Measurements from ENCODE around the gene LYZL1. TPM values are rescaled to one million over a fixed set of nuclear protein-coding genes. Genes with fewer than 3 reads are reported as not detected.
"Not testable (repeated sequence)": the region's sequence is repeated elsewhere in the genome, so short reads cannot be mapped to it uniquely, and the experiment has no call there.

The LYZL1 gene
- total RNA-seq, 2 donors from 2014 or later: not detected

DNA sequence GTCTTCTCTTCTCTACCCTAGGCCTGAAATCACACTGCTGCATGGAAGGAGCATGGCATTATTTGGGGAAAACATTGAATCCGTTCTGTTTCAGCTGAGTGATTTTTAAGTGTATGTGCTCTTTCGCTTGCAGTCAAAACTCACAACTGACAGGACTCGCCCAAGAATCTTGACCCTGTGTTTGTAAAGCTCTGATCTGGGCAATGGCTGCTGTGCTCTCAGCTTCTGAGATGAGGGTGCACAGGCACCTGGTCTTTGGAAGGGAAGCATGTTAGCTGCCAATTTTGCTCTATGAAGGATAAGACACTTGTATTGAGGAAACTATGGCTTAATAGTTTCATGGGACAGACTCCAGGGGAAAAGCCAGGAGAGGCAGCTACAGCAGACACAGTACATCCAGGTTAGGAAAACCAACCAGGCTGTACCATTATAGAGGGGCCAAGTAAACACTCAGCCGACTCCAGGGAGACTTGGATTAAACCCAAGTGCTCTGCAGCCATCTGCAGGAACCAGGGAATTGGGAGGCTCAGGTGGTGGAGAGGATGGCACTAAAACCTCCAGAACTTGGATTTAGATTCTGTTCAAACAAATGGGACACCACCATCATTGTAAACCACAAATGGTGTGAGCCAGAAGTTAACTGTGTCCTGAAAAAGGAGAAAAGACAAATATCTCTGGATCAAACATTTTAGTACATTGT is 43.3 kb downstream of the LYZL1 start:
- H3K4me1 Mint-ChIP-seq: no peaks in the 10 kb centered on the region
- H3K27me3 Mint-ChIP-seq: peaks cover 47% of the 10 kb centered on the region
- no peak for ATAC-seq
- DNase-seq: no peak
- H3K36me3 Mint-ChIP-seq (ENCODE audit: low read depth): no peaks in the 10 kb centered on the region
- no peak overlapping the region for H3K4me3 Mint-ChIP-seq
- H3K27ac Mint-ChIP-seq: no peak overlapping the region
- H3K9me3 ChIP-seq (ENCODE audit: control insufficient read depth, low read length, poor library complexity, severe bottlenecking): no peaks in the 10 kb centered on the region

DNA sequence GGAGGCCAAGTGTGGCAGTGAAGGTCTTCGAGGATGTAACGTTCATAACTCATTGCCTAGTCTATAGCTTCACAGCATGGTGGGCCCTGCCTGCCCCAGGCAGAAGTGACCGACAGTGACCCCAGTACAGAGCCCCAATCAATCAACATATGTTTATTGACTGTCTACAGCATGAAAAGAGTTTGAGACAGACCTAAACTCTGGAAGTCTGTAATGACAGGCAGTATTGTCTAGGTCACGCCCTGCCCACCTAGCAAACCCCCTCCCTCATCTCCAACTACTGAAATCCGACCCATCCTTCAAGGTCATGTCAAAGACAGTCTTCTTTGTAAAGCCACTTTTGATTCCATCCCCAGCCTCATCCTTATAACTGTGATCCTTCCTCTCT is 43.9 kb downstream of the LYZL1 start:
- ATAC-seq (no peak), DNase-seq (no peak)
- Mint-ChIP-seq H3K27ac (no peak overlapping the region), H3K36me3 (ENCODE audit: low read depth) (no peaks in the 10 kb centered on the region), H3K4me1 (no peaks in the 10 kb centered on the region), H3K4me3 (no peak overlapping the region), H3K27me3 (peaks cover 41% of the 10 kb centered on the region)
- H3K9me3 ChIP-seq (ENCODE audit: control insufficient read depth, low read length, poor library complexity, severe bottlenecking): no peaks in the 10 kb centered on the region

DNA sequence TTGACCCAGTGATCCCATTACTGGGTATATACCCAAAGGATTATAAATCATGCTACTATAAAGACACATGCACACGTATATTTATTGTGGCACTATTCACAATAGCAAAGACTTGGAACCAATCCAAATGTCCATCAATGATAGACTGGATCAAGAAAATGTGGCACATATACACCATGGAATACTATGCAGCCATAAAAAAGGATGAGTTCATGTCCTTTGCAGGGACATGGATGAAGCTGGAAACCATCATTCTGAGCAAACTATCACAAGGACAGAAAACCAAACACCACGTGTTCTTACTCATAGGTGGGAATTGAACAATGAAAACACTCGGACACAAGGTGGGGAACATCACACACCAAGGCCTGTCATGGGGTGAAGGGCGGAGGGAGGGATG is 48.7 kb downstream of the LYZL1 start:
- H3K27me3 Mint-ChIP-seq: peaks cover 27% of the 10 kb centered on the region
- H3K4me1 Mint-ChIP-seq; DNase-seq; ATAC-seq; H3K27ac Mint-ChIP-seq; H3K9me3 ChIP-seq (ENCODE audit: control insufficient read depth, low read length, poor library complexity, severe bottlenecking); H3K4me3 Mint-ChIP-seq; H3K36me3 Mint-ChIP-seq (ENCODE audit: low read depth): not testable (repeated sequence)

DNA sequence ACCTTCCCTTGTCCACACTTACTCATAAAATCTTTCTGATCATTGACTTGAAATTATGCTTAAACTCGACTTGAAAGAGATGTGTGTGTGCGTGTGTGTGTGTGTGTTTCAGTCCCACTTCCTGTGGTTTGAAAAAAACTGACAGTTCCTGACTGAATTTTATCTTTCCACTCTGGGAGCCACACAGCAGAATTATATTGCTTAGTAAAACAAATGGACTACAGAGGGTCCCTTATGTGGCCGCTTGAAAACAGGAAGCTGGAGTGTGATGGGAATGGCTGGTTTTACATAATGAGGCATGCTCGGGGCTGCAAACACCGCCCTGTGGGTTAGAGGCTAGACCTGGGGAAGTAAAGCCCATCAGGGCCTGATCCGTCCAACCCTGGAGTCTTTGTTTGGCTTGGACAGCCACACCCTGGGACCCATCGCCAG is 54.8 kb downstream of the LYZL1 start:
- peaks cover 43% of the 10 kb centered on the region for H3K27me3 Mint-ChIP-seq
- ATAC-seq (no peak), DNase-seq (no peak)
- peaks cover 2% of the 10 kb centered on the region for H3K36me3 Mint-ChIP-seq (ENCODE audit: low read depth)
- H3K27ac Mint-ChIP-seq: no peak overlapping the region
- H3K9me3 ChIP-seq (ENCODE audit: control insufficient read depth, low read length, poor library complexity, severe bottlenecking): no peaks in the 10 kb centered on the region
- no peak overlapping the region for H3K4me3 Mint-ChIP-seq
- H3K4me1 Mint-ChIP-seq: no peaks in the 10 kb centered on the region

DNA sequence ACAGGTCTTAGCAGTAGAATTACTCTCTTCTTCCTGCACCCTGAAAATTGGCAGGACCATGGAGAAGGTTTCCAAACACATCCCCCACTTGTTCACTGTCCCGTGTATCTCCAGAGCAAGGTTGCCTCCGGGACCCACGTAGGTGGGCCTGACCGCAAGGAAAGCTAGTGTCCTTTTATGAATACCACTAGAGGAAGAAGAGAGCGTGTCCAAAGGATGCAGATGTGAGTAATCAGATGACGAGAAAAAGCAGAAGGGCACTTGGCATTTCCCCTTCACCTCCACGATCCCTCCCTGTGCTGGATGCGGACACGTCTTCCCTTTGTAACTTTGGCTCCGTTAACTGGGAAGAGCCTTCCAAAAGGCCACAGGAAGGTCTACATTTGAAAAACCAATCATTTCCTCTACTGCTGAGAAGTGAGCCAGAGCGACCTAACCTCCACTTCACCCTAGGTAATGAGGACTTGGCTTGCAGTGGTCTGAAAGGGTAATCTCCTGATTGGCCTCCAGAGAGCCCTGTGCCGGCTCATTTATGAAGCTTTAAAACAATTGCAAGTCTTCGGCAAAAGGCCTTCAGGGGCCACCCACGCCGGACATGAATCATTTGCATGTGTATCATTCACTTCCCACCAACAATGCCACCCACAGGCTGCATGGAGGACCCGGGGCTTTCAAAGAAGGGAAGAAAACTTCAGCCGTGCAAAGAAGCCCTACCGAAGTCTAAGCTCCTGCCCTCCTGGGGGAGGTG is 55.4 kb downstream of the LYZL1 start:
- no peaks in the 10 kb centered on the region for H3K4me1 Mint-ChIP-seq
- peaks cover 43% of the 10 kb centered on the region for H3K27me3 Mint-ChIP-seq
- no peak overlapping the region for H3K27ac Mint-ChIP-seq
- H3K4me3 Mint-ChIP-seq: no peak overlapping the region
- H3K36me3 Mint-ChIP-seq (ENCODE audit: low read depth): peaks cover 2% of the 10 kb centered on the region
- no peaks in the 10 kb centered on the region for H3K9me3 ChIP-seq (ENCODE audit: control insufficient read depth, low read length, poor library complexity, severe bottlenecking)
- ATAC-seq (no peak), DNase-seq (no peak)

DNA sequence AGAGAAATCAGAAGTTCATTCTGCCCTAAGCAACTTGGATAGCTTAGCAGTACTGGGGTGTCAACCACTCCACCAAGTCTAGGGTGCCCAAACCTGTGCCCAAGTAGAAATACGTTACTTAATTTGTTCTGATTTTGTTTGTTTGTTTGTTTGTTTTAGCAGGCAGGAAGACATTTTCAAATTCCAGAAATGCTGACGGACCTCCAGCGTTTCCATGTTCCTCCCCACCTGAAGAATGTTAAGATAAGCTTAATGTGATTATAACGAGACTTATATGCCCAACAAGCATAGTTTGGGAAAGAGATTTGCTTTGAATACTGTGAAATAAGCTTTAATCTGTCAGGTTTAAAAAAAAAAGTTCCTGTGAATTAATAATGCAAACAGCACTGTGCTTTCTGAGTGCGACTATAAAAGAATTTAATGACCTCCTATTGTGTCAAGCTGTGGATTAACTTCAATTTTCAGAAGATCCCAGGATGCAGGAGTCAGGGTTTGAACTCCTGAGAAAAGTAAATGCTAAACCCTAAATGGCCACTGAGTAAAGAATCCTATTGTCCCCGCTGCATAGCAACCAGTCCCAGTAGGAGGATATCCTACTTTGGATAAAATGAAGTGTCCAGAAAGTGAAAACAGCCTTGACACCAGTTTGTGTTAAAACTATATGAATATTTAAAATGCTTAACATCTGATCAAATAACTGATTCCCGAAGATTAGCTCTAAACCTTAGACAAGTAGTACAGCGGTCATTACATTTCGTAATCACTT is 56.5 kb downstream of the LYZL1 start:
- H3K9me3 ChIP-seq (ENCODE audit: control insufficient read depth, low read length, poor library complexity, severe bottlenecking): no peaks in the 10 kb centered on the region
- peaks cover 50% of the 10 kb centered on the region for H3K27me3 Mint-ChIP-seq
- no peak for ATAC-seq
- peaks cover 2% of the 10 kb centered on the region for H3K36me3 Mint-ChIP-seq (ENCODE audit: low read depth)
- no peaks in the 10 kb centered on the region for H3K4me1 Mint-ChIP-seq
- no peak for DNase-seq
- H3K27ac Mint-ChIP-seq: no peak overlapping the region
- no peak overlapping the region for H3K4me3 Mint-ChIP-seq

DNA sequence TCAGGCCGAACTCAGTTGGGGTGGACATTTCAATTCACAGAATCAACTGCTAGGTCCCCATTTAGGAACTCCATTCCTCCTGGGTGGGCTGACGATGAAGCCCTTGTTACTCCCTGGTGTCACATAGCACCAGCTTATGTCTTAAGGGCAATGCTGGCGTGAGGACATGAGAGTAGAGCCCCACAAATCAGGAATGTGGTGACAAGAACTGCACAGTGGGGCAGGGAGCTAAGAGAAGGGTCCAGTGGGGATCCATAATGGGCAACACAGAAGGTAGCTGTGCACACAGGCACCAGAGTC is 57.0 kb downstream of the LYZL1 start:
- Mint-ChIP-seq H3K4me3 (no peak overlapping the region), H3K36me3 (ENCODE audit: low read depth) (peaks cover 2% of the 10 kb centered on the region), H3K4me1 (no peaks in the 10 kb centered on the region), H3K27ac (no peak overlapping the region), H3K27me3 (peaks cover 50% of the 10 kb centered on the region)
- no peak for DNase-seq
- no peak for ATAC-seq
- H3K9me3 ChIP-seq (ENCODE audit: control insufficient read depth, low read length, poor library complexity, severe bottlenecking): no peaks in the 10 kb centered on the region

DNA sequence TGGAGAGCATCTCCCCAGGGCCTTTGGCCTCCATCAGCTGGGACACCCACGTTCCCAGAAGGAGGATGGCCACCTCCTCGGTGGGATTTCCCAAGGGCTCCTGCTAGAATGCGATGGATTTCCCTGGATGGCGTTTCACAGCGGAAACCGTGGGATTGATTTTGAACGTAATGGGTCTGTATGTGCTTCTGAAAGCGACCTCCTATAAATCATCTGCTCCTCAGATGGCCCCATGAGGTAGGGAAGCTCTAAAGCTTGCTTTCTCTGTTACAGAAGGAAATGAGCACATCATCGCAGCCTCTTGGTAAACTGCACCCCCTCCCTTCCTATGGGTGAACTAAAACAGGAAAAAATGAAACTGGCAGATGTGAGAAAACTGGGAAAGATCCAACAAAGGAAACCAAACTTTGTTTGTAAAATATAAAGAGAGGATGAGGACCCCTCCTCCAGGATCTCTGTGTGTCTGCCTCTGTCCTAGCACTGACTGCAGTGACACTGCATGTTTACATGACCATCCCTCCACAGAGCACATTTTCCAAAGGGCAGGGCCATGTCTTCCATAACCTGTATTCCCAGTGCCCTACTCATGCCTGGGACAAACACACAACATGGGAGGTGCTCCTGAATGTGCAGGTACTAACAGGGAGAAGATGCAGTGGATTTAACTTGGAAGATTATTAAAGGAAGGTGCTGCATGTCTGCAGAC is 57.6 kb downstream of the LYZL1 start:
- Mint-ChIP-seq H3K36me3 (ENCODE audit: low read depth) (peaks cover 2% of the 10 kb centered on the region), H3K4me3 (no peak overlapping the region), H3K4me1 (no peaks in the 10 kb centered on the region), H3K27ac (no peak overlapping the region), H3K27me3 (peaks cover 46% of the 10 kb centered on the region)
- ATAC-seq (no peak), DNase-seq (no peak)
- H3K9me3 ChIP-seq (ENCODE audit: control insufficient read depth, low read length, poor library complexity, severe bottlenecking): no peaks in the 10 kb centered on the region

DNA sequence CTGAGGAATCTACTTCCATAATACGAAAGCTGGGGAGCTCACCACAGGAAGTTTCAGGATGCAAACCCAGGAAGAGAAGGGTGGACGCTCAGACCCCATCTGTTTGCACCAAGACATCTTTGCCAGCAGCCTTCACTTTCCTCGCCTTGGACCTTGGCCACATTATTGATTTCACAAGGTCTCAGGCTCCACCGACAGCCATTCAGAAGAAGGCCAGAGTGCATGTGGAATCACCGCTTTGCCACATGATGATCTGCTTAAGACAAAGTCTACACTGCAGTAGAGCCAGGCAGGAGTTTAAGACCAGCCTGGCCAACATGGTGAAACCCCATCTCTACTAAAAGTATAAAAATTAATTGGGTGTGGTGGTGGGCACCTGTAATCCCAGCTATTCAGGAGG is 60.0 kb downstream of the LYZL1 start:
- no peaks in the 10 kb centered on the region for H3K4me1 Mint-ChIP-seq

DNA sequence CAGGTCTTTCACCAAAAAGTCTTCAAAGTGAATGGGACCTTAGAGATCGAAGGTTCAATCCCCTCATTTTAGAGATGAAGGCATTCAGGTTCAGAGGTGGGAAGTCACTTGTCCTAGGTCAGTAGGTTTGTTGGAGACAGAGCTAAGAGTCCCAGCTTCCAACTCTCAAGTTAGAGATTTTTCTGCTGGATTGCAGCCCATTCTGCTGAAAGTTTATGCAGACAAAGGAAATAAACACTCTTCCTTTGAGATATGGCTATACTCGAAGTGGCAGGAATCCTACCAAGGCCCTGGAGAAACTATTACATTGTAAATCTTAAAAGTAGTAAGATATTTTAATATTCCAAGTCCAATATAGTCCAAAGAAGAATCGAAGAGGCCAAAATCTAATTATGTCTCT is 64.4 kb downstream of the LYZL1 start:
- Mint-ChIP-seq H3K27me3 (peaks cover 9% of the 10 kb centered on the region), H3K4me3 (no peak overlapping the region), H3K36me3 (ENCODE audit: low read depth) (peaks cover under 1% of the 10 kb centered on the region), H3K4me1 (no peaks in the 10 kb centered on the region), H3K27ac (no peak overlapping the region)
- DNase-seq: no peak
- H3K9me3 ChIP-seq (ENCODE audit: control insufficient read depth, low read length, poor library complexity, severe bottlenecking): no peaks in the 10 kb centered on the region
- ATAC-seq: no peak

More for the DNA sequence above, 60.0 kb downstream of the LYZL1 start:
- no peak overlapping the region for H3K27ac Mint-ChIP-seq
- H3K27me3 Mint-ChIP-seq: peaks cover 36% of the 10 kb centered on the region
- DNase-seq (no peak), ATAC-seq (no peak)
- peaks cover 2% of the 10 kb centered on the region for H3K36me3 Mint-ChIP-seq (ENCODE audit: low read depth)
- no peaks in the 10 kb centered on the region for H3K9me3 ChIP-seq (ENCODE audit: control insufficient read depth, low read length, poor library complexity, severe bottlenecking)
- H3K4me3 Mint-ChIP-seq: no peak overlapping the region

DNA sequence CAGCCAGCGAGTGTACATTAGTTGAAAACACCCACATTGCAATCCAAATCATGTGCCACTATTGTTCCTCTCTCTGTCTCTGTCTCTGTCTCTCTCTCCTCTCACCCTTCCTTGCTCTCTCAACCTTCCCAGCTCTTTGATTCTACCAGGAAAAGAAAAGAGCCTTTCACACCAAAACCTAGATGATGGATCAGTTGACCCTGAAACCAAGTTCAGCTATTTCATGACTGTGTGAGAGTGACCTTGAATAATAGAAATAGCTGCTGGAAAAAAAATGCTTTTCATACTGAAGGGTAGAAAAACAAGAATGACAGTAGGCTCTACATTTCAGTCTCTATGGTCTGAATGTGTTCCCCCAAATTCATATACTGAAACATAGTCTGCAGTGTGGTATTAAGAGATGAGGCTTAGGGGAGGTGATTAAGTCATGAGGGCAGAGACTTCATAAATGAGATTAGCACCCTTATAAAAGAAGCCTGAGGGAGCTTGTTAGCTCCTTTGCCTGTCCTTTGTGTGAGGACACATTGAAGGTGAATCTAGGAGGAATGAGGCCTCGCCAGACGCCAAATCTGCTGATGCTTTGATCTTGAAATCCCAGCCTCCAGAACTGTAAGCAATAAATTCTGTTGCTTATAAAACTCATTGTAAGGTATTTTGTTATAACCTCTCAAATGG is 65.2 kb downstream of the LYZL1 start:
- DNase-seq: no peak
- H3K4me1 Mint-ChIP-seq: no peaks in the 10 kb centered on the region
- ATAC-seq: no peak
- no peaks in the 10 kb centered on the region for H3K9me3 ChIP-seq (ENCODE audit: control insufficient read depth, low read length, poor library complexity, severe bottlenecking)
- H3K4me3 Mint-ChIP-seq: no peak overlapping the region
- H3K36me3 Mint-ChIP-seq (ENCODE audit: low read depth): no peaks in the 10 kb centered on the region
- H3K27ac Mint-ChIP-seq: no peak overlapping the region
- H3K27me3 Mint-ChIP-seq: peaks cover 6% of the 10 kb centered on the region

DNA sequence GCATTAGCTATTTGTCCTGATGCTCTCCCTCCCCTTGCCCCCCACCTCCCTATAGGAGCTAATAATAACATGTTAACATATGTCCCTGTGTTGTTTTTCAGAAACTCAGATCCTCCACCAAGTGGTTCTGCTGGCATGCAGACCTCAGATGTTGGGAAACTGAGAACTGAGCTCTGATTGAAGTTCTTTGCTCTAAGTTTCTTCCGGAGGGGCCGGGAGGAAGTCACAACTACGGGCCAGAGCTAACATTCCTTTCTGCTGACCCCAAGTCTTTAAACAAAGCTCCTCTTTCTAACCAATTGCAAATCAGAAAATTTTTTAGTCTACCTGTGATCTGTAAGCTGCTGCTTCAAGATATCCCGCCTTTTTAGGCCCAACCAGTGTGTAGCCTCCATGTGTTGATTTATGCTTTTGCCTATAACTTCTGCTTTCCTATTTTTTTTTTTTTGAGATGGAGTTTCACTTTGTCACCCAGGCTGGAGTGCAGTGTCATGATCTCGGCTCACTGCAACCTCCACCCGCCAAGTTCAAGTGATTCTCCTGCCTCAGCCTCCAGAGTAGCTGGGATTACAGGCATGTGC is 66.6 kb downstream of the LYZL1 start:
- Mint-ChIP-seq H3K27me3 (no peaks in the 10 kb centered on the region), H3K4me1 (no peaks in the 10 kb centered on the region), H3K27ac (no peak overlapping the region), H3K36me3 (ENCODE audit: low read depth) (no peaks in the 10 kb centered on the region), H3K4me3 (no peak overlapping the region)
- H3K9me3 ChIP-seq (ENCODE audit: control insufficient read depth, low read length, poor library complexity, severe bottlenecking): no peaks in the 10 kb centered on the region
- no peak for DNase-seq
- no peak for ATAC-seq
